Hippocampal formation (tissue), 2 donors: Measurements from ENCODE around the gene TTC12.
"Not testable (repeated sequence)": the region's sequence is repeated elsewhere in the genome, so short reads cannot be mapped to it uniquely, and the experiment has no call there.

Experiments used
- DNase-seq, 2 donors: peaks; one replicate each; lab custom pipeline; 2025; lab: John Stamatoyannopoulos, UW

Gene TTC12

DNA sequence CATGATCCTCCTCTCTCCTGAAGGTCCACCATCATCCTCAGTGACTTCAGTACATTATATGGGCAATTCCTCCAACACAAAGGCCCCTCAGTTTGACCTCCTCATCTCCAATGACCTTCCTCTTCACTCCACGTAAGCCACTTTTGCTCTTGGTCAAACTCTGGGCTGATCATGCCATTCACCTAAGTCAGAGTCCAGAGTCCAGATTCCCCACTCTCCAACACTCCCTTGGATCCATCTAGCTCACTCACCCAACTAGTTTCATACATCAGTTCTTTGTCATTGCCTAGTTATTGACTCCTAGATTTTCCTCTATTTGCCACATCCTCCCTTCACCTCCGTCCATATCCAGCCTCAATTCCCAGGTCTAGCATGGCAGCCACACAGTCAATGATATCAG lies 30.5 kb upstream of the TTC12 start:
- no peak for DNase-seq

DNA sequence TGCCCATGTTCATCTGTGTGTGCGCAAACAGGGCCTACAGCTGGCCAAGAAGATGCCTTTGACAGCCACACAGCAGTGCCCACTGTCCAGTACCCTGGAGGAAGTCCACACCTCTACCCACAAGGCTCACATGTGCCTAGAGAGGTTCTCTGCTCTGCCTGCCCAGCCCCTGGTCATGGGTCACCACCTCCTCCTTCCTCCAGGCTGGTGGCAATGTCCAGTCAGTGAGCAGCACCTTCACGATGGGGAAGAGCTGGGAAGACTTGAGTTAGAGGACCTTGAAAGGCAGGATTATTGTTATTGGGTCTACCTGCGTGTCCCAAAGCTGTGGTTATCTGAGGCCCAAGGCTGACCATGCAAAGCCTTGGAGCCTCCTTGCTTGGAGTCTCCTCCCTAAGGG lies 28.4 kb upstream of the TTC12 start:
- DNase-seq, result no peak

DNA sequence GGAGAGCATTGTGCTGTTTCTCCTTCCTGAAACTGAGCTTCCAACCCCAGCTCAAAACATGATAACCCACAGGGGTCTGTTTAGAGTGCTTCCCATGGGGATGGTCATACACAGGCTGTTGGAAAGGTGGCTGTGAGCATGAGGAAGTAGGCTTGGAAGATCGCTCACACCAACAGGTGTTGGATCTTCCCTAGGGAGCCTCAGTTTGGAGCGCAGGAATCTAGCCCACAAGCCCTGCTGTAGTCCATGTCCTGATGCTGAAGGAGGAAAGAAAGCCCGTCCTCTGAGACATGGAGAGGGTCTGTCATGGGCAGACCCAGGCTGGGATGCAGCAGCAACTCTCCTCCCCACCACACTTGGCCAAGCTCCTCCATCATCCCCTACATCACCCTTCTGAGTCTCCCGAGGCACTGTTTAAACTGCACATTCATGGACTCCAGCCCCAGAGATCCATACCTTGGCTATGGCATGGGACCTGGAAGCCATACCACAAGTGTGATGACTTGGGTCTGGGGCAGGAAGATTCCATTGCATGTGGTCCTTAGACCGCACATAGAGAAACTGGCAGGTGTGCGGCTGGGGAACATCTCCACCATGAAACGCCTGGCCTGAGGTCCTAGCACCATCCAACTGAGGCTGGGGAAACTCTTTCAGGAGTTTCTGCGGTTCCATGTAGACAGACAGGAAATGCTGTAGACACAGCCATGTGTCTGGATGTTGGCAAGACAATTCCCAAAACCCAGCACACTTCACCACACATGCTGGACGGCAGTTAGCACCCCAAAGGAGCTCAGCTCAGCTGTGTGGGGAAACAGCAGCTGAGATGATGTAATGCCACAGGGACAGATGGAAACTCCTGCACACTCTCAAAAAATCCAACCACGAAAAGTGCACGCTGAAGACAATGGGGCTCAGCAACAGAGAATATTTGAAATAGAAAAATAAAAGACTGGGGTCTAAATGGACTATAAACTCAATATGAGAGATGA lies 27.6 kb upstream of the TTC12 start:
- peak in 1 of 2 donors; percentile 17 for DNase-seq

- no peak for DNase-seq
Observed at GRCh38 chr11:113287801-113288200, 26.6 kb upstream of the TTC12 start.

GRCh38 chr11:113288286-113288863 lies 26.0 kb upstream of the TTC12 start:
- DNase-seq, result no peak

DNA sequence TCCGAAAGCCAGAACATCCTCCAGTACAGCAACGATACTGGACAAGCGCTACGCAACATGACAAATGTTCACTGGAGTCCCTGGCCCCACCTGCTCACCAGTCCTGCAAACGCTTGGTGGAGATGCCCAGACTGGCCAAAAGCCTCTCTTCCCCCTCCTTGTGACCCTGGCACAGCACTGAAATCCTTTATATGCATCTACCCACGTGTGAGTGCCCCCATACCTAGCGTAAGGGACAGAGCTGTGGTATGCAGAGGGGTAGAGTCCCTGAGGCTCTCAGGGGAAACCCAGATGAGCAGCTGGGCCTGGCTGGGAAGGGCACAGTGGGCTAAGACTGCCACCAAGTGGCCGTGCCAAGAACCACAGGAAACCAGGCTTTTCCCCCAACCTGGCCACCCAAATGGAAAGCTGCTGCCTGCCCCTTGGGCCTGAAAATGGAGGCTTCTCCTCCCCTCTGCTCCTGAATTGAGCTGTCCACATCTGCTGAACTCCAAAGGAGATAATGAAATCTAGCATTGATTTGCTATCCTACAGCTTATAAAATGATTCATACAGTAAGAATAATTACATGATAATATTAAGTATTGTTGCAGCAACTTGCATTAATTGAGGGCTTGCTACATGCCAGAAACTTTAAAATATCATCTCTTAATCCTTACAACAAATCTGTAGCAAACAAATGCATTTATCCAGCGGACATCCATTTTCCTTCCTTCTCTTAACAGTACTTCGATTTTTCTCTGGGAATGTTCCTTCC lies 24.8 kb upstream of the TTC12 start:
- peak; percentile 52 to 64 for DNase-seq

GRCh38 chr11:113293936-113294335 lies 20.4 kb upstream of the TTC12 start:
- DNase-seq, result no peak

- DNase-seq, result no peak
Observed at GRCh38 chr11:113295993-113296392, 18.4 kb upstream of the TTC12 start.

- DNase-seq, result no peak
Observed at GRCh38 chr11:113296447-113297205, 17.8 kb upstream of the TTC12 start.

GRCh38 chr11:113298496-113298895 lies 15.9 kb upstream of the TTC12 start:
- not testable (repeated sequence) for DNase-seq

DNA sequence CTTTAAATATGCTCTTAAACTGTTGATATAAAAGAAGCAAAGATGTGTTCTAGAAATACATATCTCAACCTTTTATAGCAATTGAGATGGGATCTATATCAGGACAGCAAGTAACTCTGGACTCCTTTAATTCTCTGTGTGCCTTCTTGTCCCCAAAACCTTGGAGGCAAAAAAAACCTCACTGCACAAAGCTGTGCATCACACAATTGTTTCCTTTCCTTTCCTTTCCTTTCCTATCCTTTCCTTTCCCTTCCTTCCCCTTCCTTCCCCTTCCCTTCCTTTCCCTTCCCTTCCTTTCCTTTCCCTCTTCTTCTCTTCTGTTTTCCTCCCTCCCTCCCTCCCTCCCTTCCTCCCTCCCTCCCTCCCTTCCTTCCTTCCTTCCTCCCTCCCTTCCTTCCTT lies 9.5 kb upstream of the TTC12 start:
- DNase-seq, result no peak

DNA sequence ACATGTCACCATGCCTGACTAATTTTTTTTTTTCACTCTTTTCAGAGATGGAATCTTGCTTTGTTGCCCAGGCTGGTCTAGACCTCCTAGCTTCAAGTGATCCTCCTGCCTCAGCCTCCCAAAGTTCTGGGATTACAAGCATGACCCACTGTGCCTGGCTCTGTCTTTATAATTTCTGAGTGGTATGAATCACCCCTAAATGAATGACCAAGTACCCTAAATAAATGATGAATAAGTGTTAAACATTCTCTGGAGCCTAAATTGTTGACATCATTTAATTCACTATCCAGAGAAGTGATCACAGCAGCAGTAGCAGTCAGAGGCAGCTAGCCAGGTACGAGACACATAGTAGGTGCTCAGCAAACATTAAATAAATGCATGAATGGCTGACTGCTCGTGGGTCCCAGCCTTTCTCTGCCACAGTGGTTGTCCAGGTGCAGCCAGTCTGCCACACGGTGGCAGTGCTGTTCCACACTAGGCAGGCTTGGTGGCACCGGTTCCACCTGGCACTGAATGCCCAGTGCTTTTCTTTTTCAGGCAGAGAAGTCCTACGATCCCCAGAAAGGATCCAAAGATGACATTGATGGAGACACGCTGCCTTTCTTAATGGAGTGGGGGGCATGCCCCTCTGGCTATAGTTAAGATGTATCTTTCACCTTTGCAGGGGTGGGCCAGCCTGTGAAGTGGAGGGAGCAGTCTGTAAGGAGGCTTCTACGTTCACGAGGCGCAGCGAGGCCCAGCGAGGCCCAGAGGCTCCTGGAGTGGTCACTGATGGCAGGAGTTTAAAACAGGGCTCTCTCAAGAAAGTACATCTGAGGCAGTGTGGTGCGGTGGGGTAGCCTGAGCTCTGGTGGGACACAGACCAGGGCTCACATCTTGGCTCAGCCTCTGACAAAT lies 8.7 kb upstream of the TTC12 start:
- peak; percentile 50 to 75 for DNase-seq

GRCh38 chr11:113308601-113309000 lies 5.8 kb upstream of the TTC12 start:
- no peak for DNase-seq

DNA sequence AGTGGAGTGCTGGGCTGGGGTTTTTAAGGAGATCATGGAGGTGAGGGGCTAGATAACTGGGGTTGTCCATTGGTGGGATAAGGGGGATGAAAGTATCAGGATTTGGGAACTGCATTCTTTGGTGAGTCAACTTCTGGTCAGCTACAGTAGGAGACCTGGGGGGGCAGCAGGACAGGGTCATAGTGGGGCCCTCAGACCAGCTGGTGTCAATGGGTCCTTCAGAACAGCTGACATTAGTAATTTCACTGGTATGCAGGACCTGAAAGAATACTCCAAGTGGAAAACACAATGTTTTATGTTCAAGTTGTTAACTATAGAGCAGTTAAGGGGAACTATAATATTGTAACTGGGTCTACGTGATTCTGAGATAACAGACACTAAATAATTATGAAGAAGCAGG lies 2.8 kb upstream of the TTC12 start:
- no peak for DNase-seq

DNA sequence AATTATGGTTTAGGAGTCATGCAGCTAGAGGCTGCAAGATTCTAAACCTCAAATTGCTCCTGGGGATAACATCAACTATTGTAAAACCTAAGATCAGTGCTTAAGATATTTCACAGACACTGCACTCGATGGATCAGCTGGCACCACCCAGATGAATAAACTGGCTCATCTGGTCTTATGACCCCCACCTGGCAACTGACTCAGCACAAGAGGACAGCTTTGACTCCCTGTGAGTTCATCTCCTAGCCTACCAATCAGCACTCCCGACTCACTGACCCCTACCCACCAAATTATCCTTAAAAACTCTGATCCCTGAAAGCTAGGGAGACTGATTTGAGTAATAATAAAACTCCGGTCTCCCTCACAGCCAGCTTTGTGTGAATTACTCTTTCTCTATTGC lies 782 bp upstream of the TTC12 start:
- DNase-seq, result no peak

GRCh38 chr11:113314065-113314388 lies 356 bp upstream of the TTC12 start:
- no peak for DNase-seq

DNA sequence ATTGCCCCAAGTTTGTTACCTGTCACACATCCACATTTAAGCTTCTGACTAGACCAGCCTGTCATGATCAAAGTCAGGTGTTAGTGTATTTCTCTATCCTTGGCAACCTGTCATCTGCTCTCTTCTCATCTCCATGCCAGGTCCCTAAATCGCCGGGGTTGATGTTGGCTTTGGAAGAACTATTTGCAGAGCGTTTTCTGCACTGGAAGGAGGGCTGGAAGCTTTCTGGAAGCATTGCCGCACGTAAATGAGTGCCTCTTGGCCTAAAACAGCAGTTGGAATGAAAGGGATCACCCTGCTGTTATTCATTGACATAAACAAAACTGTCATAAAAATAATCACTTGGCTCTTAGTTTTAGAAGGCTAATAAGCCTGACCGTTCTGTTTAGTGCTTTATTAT lies 1.4 kb downstream of the TTC12 start:
- DNase-seq, result no peak

GRCh38 chr11:113316256-113316655 lies 1.9 kb downstream of the TTC12 start:
- DNase-seq, result no peak

DNA sequence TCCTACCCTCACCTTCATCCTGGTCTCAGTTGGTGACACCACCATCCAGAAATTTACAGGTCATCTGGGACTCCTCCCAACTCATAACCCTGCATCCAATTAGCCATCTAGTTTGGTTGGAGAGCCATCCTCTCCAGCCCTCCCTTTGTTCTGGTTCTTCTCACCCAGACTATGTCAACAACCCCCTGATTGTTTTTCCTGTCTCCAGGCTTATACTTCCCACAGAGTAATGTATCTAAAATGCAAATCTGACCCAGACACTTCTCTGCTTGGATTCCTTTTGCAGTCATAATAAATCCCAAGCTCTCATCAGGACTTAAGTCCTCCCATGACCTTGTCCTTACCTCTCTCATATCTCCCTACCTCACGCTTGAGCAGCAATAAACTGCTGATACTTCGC lies 3.0 kb downstream of the TTC12 start:
- no peak for DNase-seq

- DNase-seq, result no peak
Observed at GRCh38 chr11:113319085-113319484, 4.7 kb downstream of the TTC12 start.

DNA sequence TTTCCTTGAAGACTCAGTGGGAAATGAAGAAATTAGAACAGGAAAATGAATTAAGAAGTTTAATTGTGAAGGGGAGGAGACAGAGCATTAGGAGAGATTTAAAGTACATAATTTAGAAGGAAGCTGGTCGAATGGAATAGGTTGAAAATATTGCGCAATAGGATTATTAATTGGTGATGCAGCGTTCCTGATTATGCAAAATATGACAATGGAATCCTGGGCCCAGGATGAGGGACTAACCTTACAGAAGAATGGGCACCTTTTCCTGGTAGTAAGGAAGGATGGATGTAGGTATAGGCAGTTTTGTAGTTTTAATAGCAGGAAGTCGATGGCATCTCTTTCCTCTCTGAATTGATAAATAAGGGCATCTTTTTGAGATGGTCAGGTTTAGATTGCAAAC lies 7.8 kb downstream of the TTC12 start:
- DNase-seq, result no peak
